ENCODE results near the gene PILRA. TPM values are rescaled to one million over a fixed set of nuclear protein-coding genes. Genes with fewer than 3 reads are reported as not detected.

Gene PILRA
- total RNA-seq, 1 experiment from 2014 or later = 0.68 TPM

DNA sequence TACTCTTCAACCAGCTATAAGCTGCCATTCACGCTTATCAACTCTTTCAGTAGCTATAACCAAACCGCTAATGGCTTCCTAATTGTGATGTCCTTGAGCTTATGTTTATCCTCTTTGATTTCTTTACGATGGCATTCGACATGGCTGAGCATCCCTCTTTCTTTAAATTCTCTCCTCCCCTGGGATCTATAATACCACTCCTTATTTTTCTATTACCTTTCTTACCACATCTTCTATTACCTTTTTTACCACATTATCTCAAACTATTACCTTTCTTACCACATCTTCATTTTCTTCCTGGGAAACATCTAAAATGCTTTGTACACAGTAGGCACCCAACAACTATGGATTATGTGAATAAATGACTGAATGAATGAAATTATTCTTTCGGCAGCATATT lies 42.2 kb downstream of the PILRA start:
- no TSS peak for BruUV-seq (replicated peaks)
- Histone ChIP-seq H3K4me1 (no peaks in the 10 kb centered on the region), H3K4me3 (ENCODE audit: low read depth, low read length) (no peak overlapping the region), H3K27me3 (replicated peaks; ENCODE audit: control insufficient read depth, insufficient read depth, low read length) (no peaks in the 10 kb centered on the region), H3K9me3 (no peaks in the 10 kb centered on the region), H3K36me3 (ENCODE audit: control insufficient read depth, insufficient read depth, low read length) (no peaks in the 10 kb centered on the region)
- TF ChIP-seq, protein P1, sequence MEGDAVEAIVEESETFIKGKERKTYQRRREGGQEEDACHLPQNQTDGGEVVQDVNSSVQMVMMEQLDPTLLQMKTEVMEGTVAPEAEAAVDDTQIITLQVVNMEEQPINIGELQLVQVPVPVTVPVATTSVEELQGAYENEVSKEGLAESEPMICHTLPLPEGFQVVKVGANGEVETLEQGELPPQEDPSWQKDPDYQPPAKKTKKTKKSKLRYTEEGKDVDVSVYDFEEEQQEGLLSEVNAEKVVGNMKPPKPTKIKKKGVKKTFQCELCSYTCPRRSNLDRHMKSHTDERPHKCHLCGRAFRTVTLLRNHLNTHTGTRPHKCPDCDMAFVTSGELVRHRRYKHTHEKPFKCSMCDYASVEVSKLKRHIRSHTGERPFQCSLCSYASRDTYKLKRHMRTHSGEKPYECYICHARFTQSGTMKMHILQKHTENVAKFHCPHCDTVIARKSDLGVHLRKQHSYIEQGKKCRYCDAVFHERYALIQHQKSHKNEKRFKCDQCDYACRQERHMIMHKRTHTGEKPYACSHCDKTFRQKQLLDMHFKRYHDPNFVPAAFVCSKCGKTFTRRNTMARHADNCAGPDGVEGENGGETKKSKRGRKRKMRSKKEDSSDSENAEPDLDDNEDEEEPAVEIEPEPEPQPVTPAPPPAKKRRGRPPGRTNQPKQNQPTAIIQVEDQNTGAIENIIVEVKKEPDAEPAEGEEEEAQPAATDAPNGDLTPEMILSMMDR (IDR thresholded peaks at IDR 0.05; ENCODE audit: insufficient read depth in 1 of 2, low read depth in 1 of 2, low read length in 1 of 2, severe bottlenecking in 1 of 2, unreplicated experiment in 1 of 2) = no peak
- no peak for DNase-seq
- no peaks in the 10 kb centered on the region for H3K36me3 Mint-ChIP-seq (ENCODE audit: insufficient read depth, unreplicated experiment)
- ChIA-PET CTCF (no interaction called here), POLR2A (no interaction called here)
- H3K9me3 Mint-ChIP-seq (ENCODE audit: unreplicated experiment) = no peaks in the 10 kb centered on the region
- no peaks in the 10 kb centered on the region for H3K4me1 Mint-ChIP-seq (ENCODE audit: low read depth, unreplicated experiment)
- intact Hi-C loops (cut with micrococcal nuclease; ENCODE audit: unreplicated experiment) = no loop called here
- H3K27ac Mint-ChIP-seq (ENCODE audit: unreplicated experiment) = no peak overlapping the region
- H3K4me3 Mint-ChIP-seq (ENCODE audit: unreplicated experiment) = no peak overlapping the region
- peaks cover 5% of the 10 kb centered on the region for H3K27me3 Mint-ChIP-seq (ENCODE audit: insufficient read depth, unreplicated experiment)

GRCh38 chr7:100418930-100419659 lies 45.8 kb downstream of the PILRA start:
- intact Hi-C loops (cut with micrococcal nuclease; ENCODE audit: unreplicated experiment) = no loop called here
- TF ChIP-seq, protein P1 (IDR thresholded peaks at IDR 0.05; ENCODE audit: insufficient read depth in 1 of 2, low read depth in 1 of 2, low read length in 1 of 2, severe bottlenecking in 1 of 2, unreplicated experiment in 1 of 2) = no peak
- CTCF ChIA-PET = no interaction called here
- BruUV-seq (replicated peaks) = no TSS peak
- Mint-ChIP-seq H3K27me3 (ENCODE audit: insufficient read depth, unreplicated experiment) (no peaks in the 10 kb centered on the region), H3K27ac (ENCODE audit: unreplicated experiment) (no peak overlapping the region), H3K4me1 (ENCODE audit: low read depth, unreplicated experiment) (no peaks in the 10 kb centered on the region), H3K9me3 (ENCODE audit: unreplicated experiment) (no peaks in the 10 kb centered on the region), H3K4me3 (ENCODE audit: unreplicated experiment) (no peak overlapping the region), H3K36me3 (ENCODE audit: insufficient read depth, unreplicated experiment) (no peaks in the 10 kb centered on the region)
- Histone ChIP-seq H3K4me1 (no peaks in the 10 kb centered on the region), H3K36me3 (ENCODE audit: control insufficient read depth, insufficient read depth, low read length) (no peaks in the 10 kb centered on the region), H3K9me3 (no peaks in the 10 kb centered on the region), H3K4me3 (ENCODE audit: low read depth, low read length) (no peak overlapping the region), H3K27me3 (replicated peaks; ENCODE audit: control insufficient read depth, insufficient read depth, low read length) (no peaks in the 10 kb centered on the region)
- POLR2A ChIA-PET = interaction anchor here (0.5 kb wide), 1 partner anchor 10 kb away, joined by 3 read pairs; the partner anchor contains the start of gene ZCWPW1
- DNase-seq = no peak

GRCh38 chr7:100419660-100420226 lies 46.5 kb downstream of the PILRA start:
- Mint-ChIP-seq H3K4me1 (ENCODE audit: low read depth, unreplicated experiment) (no peaks in the 10 kb centered on the region), H3K36me3 (ENCODE audit: insufficient read depth, unreplicated experiment) (no peaks in the 10 kb centered on the region), H3K27me3 (ENCODE audit: insufficient read depth, unreplicated experiment) (no peaks in the 10 kb centered on the region), H3K4me3 (ENCODE audit: unreplicated experiment) (no peak overlapping the region), H3K27ac (ENCODE audit: unreplicated experiment) (no peak overlapping the region), H3K9me3 (ENCODE audit: unreplicated experiment) (no peaks in the 10 kb centered on the region)
- intact Hi-C loops (cut with micrococcal nuclease; ENCODE audit: unreplicated experiment) = no loop called here
- no peaks in the 10 kb centered on the region for H3K27me3 ChIP-seq (replicated peaks; ENCODE audit: control insufficient read depth, insufficient read depth, low read length)
- ChIA-PET CTCF (no interaction called here), POLR2A (interaction anchor here (0.5 kb wide), 1 partner anchor 9 kb away, joined by 3 read pairs; the partner anchor contains the start of gene ZCWPW1)
- TF ChIP-seq, protein P1 (IDR thresholded peaks at IDR 0.05; ENCODE audit: insufficient read depth in 1 of 2, low read depth in 1 of 2, low read length in 1 of 2, severe bottlenecking in 1 of 2, unreplicated experiment in 1 of 2) = no peak
- DNase-seq = no peak
- H3K9me3 ChIP-seq = no peaks in the 10 kb centered on the region
- H3K4me1 ChIP-seq = no peaks in the 10 kb centered on the region
- BruUV-seq (replicated peaks) = no TSS peak
- no peak overlapping the region for H3K4me3 ChIP-seq (ENCODE audit: low read depth, low read length)
- H3K36me3 ChIP-seq (ENCODE audit: control insufficient read depth, insufficient read depth, low read length) = no peaks in the 10 kb centered on the region
